GM10266 (cell line): ENCODE data around the gene DNAH14.

Experiments used
- DNase-seq: peaks from one replicate; pipeline ENCODE4 v3.0.0; 2012; ENCODE audit errors: extremely low spot score
- CTCF ChIP-seq: IDR thresholded peaks from 2 replicates; pipeline ENCODE4 v1.5.1; 2012; ENCODE audit warnings: mild to moderate bottlenecking, low read depth; ENCODE audit not compliant: control insufficient read depth, insufficient read depth; ENCODE audit errors: missing control alignments

Gene DNAH14

GRCh38 chr1:224906340-224906739 lies 23.1 kb upstream of the DNAH14 start:
- no peak for DNase-seq
- no peak for TF ChIP-seq CTCF

- DNase-seq, result no peak
- TF ChIP-seq CTCF, result no peak
These were observed 18.3 kb upstream of the DNAH14 start for GRCh38 chr1:224911217-224911616.

- no peak for DNase-seq
- no peak for TF ChIP-seq CTCF
These were observed 15.1 kb upstream of the DNAH14 start for GRCh38 chr1:224914292-224914900.

- TF ChIP-seq CTCF, result no peak
These were observed 10.0 kb upstream of the DNAH14 start for GRCh38 chr1:224919508-224919907.

GRCh38 chr1:224920930-224921329 lies 8.5 kb upstream of the DNAH14 start:
- TF ChIP-seq CTCF, result no peak

More at GRCh38 chr1:224919508-224919907, 10.0 kb upstream of the DNAH14 start:
- DNase-seq, result no peak

GRCh38 chr1:224921354-224921753 lies 8.1 kb upstream of the DNAH14 start:
- DNase-seq, result no peak
- TF ChIP-seq CTCF, result no peak

More at GRCh38 chr1:224920930-224921329, 8.5 kb upstream of the DNAH14 start:
- no peak for DNase-seq

- DNase-seq, result peak; percentile 58
- TF ChIP-seq CTCF, result peak; percentile 64
These were observed 6.9 kb upstream of the DNAH14 start for GRCh38 chr1:224922404-224923164.
